K562 (cell line): Measurements from ENCODE around the gene URM1. TPM values are rescaled to one million over a fixed set of nuclear protein-coding genes. Genes with fewer than 3 reads are reported as not detected.

Source experiments
- ATAC-seq: fragments of 200-7000 bp; cut with Tn5 transposase; 3 replicates; pipeline ENCODE4 v1.9.1; 2020; ENCODE audit warnings: moderate library complexity
- BruUV-seq: library from RNA; stranded (reverse); fragments of 400-500 nt; replicated peaks from 2 replicates; lab custom pipeline; 2021; lab: Mats Ljungman, UMichigan
- CTCF ChIA-PET: fragments of 300-600 bp; formaldehyde crosslinking; extraction: SDS; loops from one replicate; lab custom pipeline; 2021; ENCODE audit warnings: low intra/inter-chr PET ratio; lab: Yijun Ruan, JAX
- POLR2A ChIA-PET: fragments of 300-600, 350-650 bp; sonication (Branson Sonifier 250); formaldehyde crosslinking; extraction: SDS; loops from one replicate; lab custom pipeline; 2021; ENCODE audit warnings: antibody characterized with exemption, inconsistent platforms; lab: Yijun Ruan, JAX
- DNase-seq, 4 experiments: peaks; one replicate each; pipeline versions ENCODE4 v3.0.0 to v3.0.0-alpha.2; 2011 to 2018; ENCODE audit warnings: low spot score in 3 of 4, mixed read lengths in 3 of 4; ENCODE audit errors: extremely low read depth in 1 of 4
- FAIRE-seq: peaks from 2 replicates; lab custom pipeline; 2011; peaks lifted over from hg19 to GRCh38; lab: Jason Lieb, UNC
- H2AFZ ChIP-seq: 2 replicates; pipeline ENCODE4 v1.6.0; 2011; ENCODE audit warnings: low read depth, low read length, control low read depth, inconsistent platforms
- H3K27ac ChIP-seq: fragments of 200-600 bp; 3 replicates; pipeline ENCODE4 v1.8.0; 2011; ENCODE audit warnings: low read depth, mild to moderate bottlenecking, control low read depth, inconsistent platforms, low read length, moderate library complexity, mixed read lengths; ENCODE audit errors: extremely low read depth
- H3K27me3 ChIP-seq, 2 experiments: fragments of 300-600 bp in 1 of 2; 2 replicates in 1 of 2; 3 replicates in 1 of 2; pipeline versions ENCODE4 v1.6.0 to v1.8.0; 2011; ENCODE audit warnings: inconsistent platforms in 2 of 2, low read length in 2 of 2, mild to moderate bottlenecking in 1 of 2, mixed read lengths in 1 of 2, moderate library complexity in 1 of 2; ENCODE audit not compliant: control insufficient read depth in 2 of 2, insufficient read depth in 2 of 2
- H3K36me3 ChIP-seq: fragments of 300-600 bp; 3 replicates; pipeline ENCODE4 v1.8.0; 2011; ENCODE audit warnings: mild to moderate bottlenecking, low read length, inconsistent platforms; ENCODE audit not compliant: control insufficient read depth, insufficient read depth
- H3K4me1 ChIP-seq, 2 experiments: fragments of 200-600 bp in 1 of 2; replicated peaks in 1 of 2; 2 replicates in 1 of 2; 3 replicates in 1 of 2; pipeline versions ENCODE4 v1.5.1 to v1.8.0; 2011; ENCODE audit warnings: inconsistent platforms in 2 of 2, low read length in 2 of 2, mild to moderate bottlenecking in 1 of 2, mixed read lengths in 1 of 2, moderate library complexity in 1 of 2; ENCODE audit not compliant: control insufficient read depth in 2 of 2, insufficient read depth in 2 of 2
- H3K4me2 ChIP-seq: 2 replicates; pipeline ENCODE4 v1.6.1; 2011; ENCODE audit warnings: low read length, control low read depth, inconsistent platforms, mixed read lengths; ENCODE audit not compliant: insufficient read depth
- H3K4me3 ChIP-seq: fragments of 200-600 bp; sonication (generic), shearing (Covaris generic); 2 replicates; pipeline ENCODE4 v1.5.1; 2016; ENCODE audit warnings: control low read depth, inconsistent platforms
- H3K79me2 ChIP-seq: fragments of 200-600 bp; 3 replicates; pipeline ENCODE4 v1.8.0; 2011; ENCODE audit warnings: low read length, inconsistent platforms; ENCODE audit not compliant: control insufficient read depth, insufficient read depth
- H3K9ac ChIP-seq, 2 experiments: 2 replicates each; pipeline versions ENCODE4 v1.6.0 to v1.6.1; 2011; ENCODE audit warnings: low read depth in 2 of 2, low read length in 2 of 2, control low read depth in 1 of 2, inconsistent platforms in 1 of 2, mild to moderate bottlenecking in 1 of 2, mixed read lengths in 1 of 2; ENCODE audit not compliant: insufficient read depth in 1 of 2
- H3K9me1 ChIP-seq: one replicate; pipeline ENCODE4 v1.6.0; 2011; ENCODE audit warnings: inconsistent platforms, mild to moderate bottlenecking, low read length, moderate library complexity; ENCODE audit not compliant: control insufficient read depth, insufficient read depth
- H3K9me3 ChIP-seq: replicated peaks from 2 replicates; pipeline ENCODE4 v1.5.1; 2011; ENCODE audit warnings: low read depth, low read length, inconsistent platforms; ENCODE audit not compliant: control insufficient read depth, insufficient read depth
- H4K20me1 ChIP-seq: replicated peaks from 2 replicates; pipeline ENCODE4 v1.6.1; 2011; ENCODE audit warnings: low read length, inconsistent platforms, mixed read lengths; ENCODE audit not compliant: control insufficient read depth, insufficient read depth
- CTCF ChIP-seq, 3 experiments: IDR thresholded peaks in 2 of 3; conservative IDR thresholded peaks in 1 of 3; 2 replicates each; pipeline ENCODE4 v1.5.1; 2011 to 2012; ENCODE audit warnings: low read length in 3 of 3, mild to moderate bottlenecking in 3 of 3, control low read depth in 2 of 3, improper control_type of control experiment in 1 of 3, inconsistent platforms in 1 of 3, low read depth in 1 of 3, mixed read lengths in 1 of 3, moderate library complexity in 1 of 3; ENCODE audit not compliant: insufficient read depth in 2 of 3
- EWSR1 ChIP-seq: fragments of 450-650 bp; IDR thresholded peaks from 2 replicates; pipeline ENCODE4 v1.6.1; 2018; ENCODE audit warnings: borderline replicate concordance, mild to moderate bottlenecking, low read depth, moderate library complexity; ENCODE audit not compliant: partially characterized antibody
- NR2C2 ChIP-seq, 2 experiments: fragments of 200-800 bp in 1 of 2; sonication (Bioruptor generic) in 1 of 2; sonication (generic) in 1 of 2; formaldehyde crosslinking in 1 of 2; IDR thresholded peaks; 2 replicates each; pipeline versions ENCODE4 v1.6.1 to v1.8.0; 2016 to 2022; ENCODE audit warnings: mild to moderate bottlenecking in 1 of 2, missing compliant biosample characterization in 1 of 2, missing genetic modification characterization in 1 of 2, missing genetic modification reagents in 1 of 2
- ZBTB11 ChIP-seq, 3 experiments: fragments of 200-800 bp in 1 of 3; fragments of 250-450 bp in 1 of 3; fragments of 450-650 bp in 1 of 3; sonication (Bioruptor Pico) in 1 of 3; sonication (Bioruptor generic) in 1 of 3; formaldehyde crosslinking in 1 of 3; IDR thresholded peaks; 2 replicates each; pipeline versions ENCODE4 v1.6.1 to v1.8.0; 2016 to 2022; ENCODE audit warnings: mild to moderate bottlenecking in 2 of 3, missing genetic modification characterization in 2 of 3, missing compliant biosample characterization in 1 of 3, moderate library complexity in 1 of 3
- ZBTB33 ChIP-seq: sonication (generic); formaldehyde crosslinking; IDR thresholded peaks from 2 replicates; pipeline ENCODE4 v1.8.1; 2023; ENCODE audit warnings: mild to moderate bottlenecking, missing genetic modification reagents
- WGBS: fragments of 100-300 bp; shearing (Covaris generic); methylation state at CpG from one replicate; pipeline ENCODE4 v1.1.6; 2016; ENCODE audit warnings: low coverage, mixed read lengths; ENCODE audit not compliant: insufficient coverage; ENCODE audit errors: missing lambda C conversion rate; 5-methylcytosine and 5-hydroxymethylcytosine counted together
- in situ Hi-C: fragments of 300-500 bp; cut with MboI; formaldehyde crosslinking; loops from 4 replicates; pipeline ENCODE4 v1.15.0; 2018; ENCODE audit warnings: inconsistent platforms, mixed read lengths
- intact Hi-C: fragments of 100-400 bp; cut with micrococcal nuclease; formaldehyde crosslinking; loops from 2 replicates; pipeline ENCODE4 v1.14.2; 2022
- polyA plus RNA-seq, 8 experiments: library from polyadenylated mRNA; depleted of rRNA in 4 of 8; stranded (reverse) in 5 of 8; unstranded in 3 of 8; fragments of >200 nt; fragmentation: Nextera tagmentation in 2 of 8; fragmentation: Illumina TruSeq in 1 of 8; extraction: Ambion mirVana in 2 of 8; extraction: Trizol in 1 of 8; gene quantifications; 2 replicates each; pipeline versions ENCODE4 v1.2.1 to v1.2.3, GENCODE V29; 2011 to 2014; ENCODE audit warnings: inconsistent platforms in 1 of 8, missing spikeins in 1 of 8
- total RNA-seq, 7 experiments: library from RNA; depleted of rRNA in 6 of 7; stranded (reverse); fragments of >200 nt in 6 of 7; fragmentation: Illumina TruSeq in 2 of 7; extraction: Trizol in 2 of 7; gene quantifications; 2 replicates each; pipeline versions ENCODE4 v1.2.1 to v1.2.3, GENCODE V29; 2011 to 2021; ENCODE audit warnings: low replicate concordance in 1 of 7

The URM1 gene
- total and polyA plus RNA-seq, 9 of the 15 experiments (the other 6 are each of a cell fraction or from before 2014, with no cell fraction given) = 10.1 to 88.9 (median 53.3) TPM

- TF ChIP-seq ZBTB11 (CRISPR knock-in tag; IDR thresholded peaks at IDR 0.05) = peak in 1 of 3 experiments; percentile 80; a peak in 2 of 6 replicates
Measured at GRCh38 chr9:128428644-128429512, 57.7 kb downstream of the URM1 start (continued).

GRCh38 chr9:128429513-128430086 lies 58.4 kb downstream of the URM1 start:
- in situ Hi-C loops (loop anchor here (10.0 kb wide), 1 partner anchor 285 kb away; no protein-coding TSS in a partner anchor), intact Hi-C loops (no loop called here)
- DNase-seq = peak in 1 of 4 experiments; percentile 33
- H3K4me3 ChIP-seq = peak overlapping the region; percentile 25
- peak; percentile 31 for ATAC-seq
- POLR2A ChIA-PET = interaction anchor here (0.5 to 1.0 kb wide), 5 partner anchors 9 to 652 kb away, joined by 3 to 5 read pairs (median 3); partner anchors contain the start of gene CERCAM
- no peaks in the 10 kb centered on the region for H3K9me3 ChIP-seq
- peaks cover 20% of the 10 kb centered on the region; the same call in 2 of the 3 replicates for H3K36me3 ChIP-seq
- CTCF ChIA-PET = no interaction called here
- H3K27ac ChIP-seq = peak overlapping the region; percentile 81
- H3K27me3 ChIP-seq = no peaks in the 10 kb centered on the region
- WGBS = 66% methylated on average over 12 of the region's 13 CpGs
- peak; percentile 35 for FAIRE-seq
- no peaks in the 10 kb centered on the region for H4K20me1 ChIP-seq
- peak overlapping the region; percentile 78 to 79; a peak in 3 of 4 replicates for H3K9ac ChIP-seq
- H3K4me1 ChIP-seq = peaks cover 14 to 33% of the 10 kb centered on the region in 2 experiments; a peak in 4 of 5 replicates
- no peaks in the 10 kb centered on the region for H3K9me1 ChIP-seq
- peak overlapping the region; percentile 85 for H2AFZ ChIP-seq
- BruUV-seq = no TSS peak
- peaks cover 12% of the 10 kb centered on the region; the same call in 2 of the 3 replicates for H3K79me2 ChIP-seq
- H3K4me2 ChIP-seq = peak overlapping the region; percentile 67
- TF ChIP-seq ZBTB33 = peak; percentile 33; the same call in 1 of the 2 replicates
- TF ChIP-seq EWSR1 = no peak
- no peak for TF ChIP-seq NR2C2 (CRISPR knock-in tag; IDR thresholded peaks at IDR 0.05)
- 0 out of 2 replicates have a peak, but pooled peaks have one; percentile 4 for TF ChIP-seq NR2C2 (tag; IDR thresholded peaks at IDR 0.05)
- peak; percentile 8 to 29 (median 11); a peak in 2 of 6 replicates for TF ChIP-seq CTCF (IDR thresholded peaks at IDR 0.05 in 2 of 3, conservative IDR thresholded peaks at IDR 0.05 in 1 of 3; ENCODE audit: insufficient read depth in 2 of 3, low read depth in 1 of 3, low read length in 3 of 3)
